Adipose tissue (tissue), 3 donors: ENCODE results near the gene ENPP3. TPM values are rescaled to one million over a fixed set of nuclear protein-coding genes. Genes with fewer than 3 reads are reported as not detected.

Source experiments
- H3K27ac ChIP-seq: one replicate; pipeline ENCODE4 v1.5.1; 2013; ENCODE audit warnings: low read depth, low read length
- WGBS, 3 donors: extraction: QIAGEN DNeasy Blood & Tissue Kit; methylation state at CpG; one replicate each; pipeline ENCODE4 v1.1.7; 2013; 5-methylcytosine and 5-hydroxymethylcytosine counted together
- polyA plus RNA-seq, 3 donors: library from polyadenylated mRNA; stranded (reverse); fragments of 200-250 nt; gene quantifications; one replicate each; pipeline ENCODE4 v1.2.3, GENCODE V29; 2013
- donor health status: healthy with polysubstance abuse.
- donor health status: Bipolar disorder and iron deficiency.
- donor health status: healthy.

The ENPP3 gene
- under 1 TPM; 0.09 to 0.56 (median 0.54) TPM for polyA plus RNA-seq

DNA sequence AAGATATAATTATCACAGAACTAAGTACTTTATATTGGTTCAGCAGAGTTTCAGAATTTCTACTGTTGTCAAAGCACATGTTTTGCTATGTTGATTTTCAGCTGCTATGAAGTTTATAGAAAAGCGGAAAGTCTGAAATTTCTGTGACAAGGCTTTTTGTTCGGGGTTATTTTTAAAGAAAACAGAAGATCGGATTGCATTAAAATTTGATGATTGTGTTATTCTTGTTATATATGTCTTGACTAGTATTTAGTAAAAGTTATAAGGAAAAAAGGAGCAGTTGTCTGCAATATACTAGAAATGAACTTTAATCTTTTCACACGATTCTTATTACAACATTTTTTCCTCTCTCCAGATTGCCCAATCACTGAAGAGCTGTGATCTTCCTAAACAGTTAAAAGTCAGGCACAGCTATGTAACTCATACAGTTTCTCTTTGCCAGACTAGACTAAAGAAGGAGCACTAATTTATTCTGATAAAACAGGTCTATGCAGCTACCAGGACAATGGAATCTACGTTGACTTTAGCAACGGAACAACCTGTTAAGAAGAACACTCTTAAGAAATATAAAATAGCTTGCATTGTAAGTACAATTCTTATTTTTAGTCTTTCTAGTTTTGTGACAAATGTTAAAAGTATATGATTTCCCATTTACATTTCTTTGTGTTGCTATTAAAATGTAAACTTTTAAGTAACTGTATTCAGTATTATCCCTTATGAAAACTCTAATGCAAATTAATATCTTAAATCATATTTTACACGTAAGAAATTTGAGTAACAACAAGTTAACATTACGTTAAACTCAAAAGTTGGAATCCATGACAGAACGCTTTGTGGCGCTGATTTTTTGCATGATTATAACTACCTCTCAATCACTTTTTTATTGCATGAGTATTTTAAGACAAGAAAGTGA lies at the start of gene ENPP3:
Gene ENPP3, plus strand, starts transcription at position 423 of the 913 bp plus-strand sequence. Its CDS starts 83 bp downstream, at position 506.
- WGBS, 3 donors, result 73 to 81% (median 80%) methylated on average over 10 of the region's 10 CpGs
- H3K27ac ChIP-seq, result no peak within 1 kb of the TSS

- WGBS, 3 donors, result 91 to 95% (median 94%) methylated on average over 4 of the region's 4 CpGs
- H3K27ac ChIP-seq, result no peak overlapping the region
Measured at GRCh38 chr6:131587909-131588308, 49.2 kb upstream of the ENPP3 start.

GRCh38 chr6:131588643-131589042 lies 48.5 kb upstream of the ENPP3 start:
- WGBS, 3 donors, result 80 to 90% (median 84%) methylated on average over 2 of the region's 2 CpGs
- H3K27ac ChIP-seq, result no peak overlapping the region

DNA sequence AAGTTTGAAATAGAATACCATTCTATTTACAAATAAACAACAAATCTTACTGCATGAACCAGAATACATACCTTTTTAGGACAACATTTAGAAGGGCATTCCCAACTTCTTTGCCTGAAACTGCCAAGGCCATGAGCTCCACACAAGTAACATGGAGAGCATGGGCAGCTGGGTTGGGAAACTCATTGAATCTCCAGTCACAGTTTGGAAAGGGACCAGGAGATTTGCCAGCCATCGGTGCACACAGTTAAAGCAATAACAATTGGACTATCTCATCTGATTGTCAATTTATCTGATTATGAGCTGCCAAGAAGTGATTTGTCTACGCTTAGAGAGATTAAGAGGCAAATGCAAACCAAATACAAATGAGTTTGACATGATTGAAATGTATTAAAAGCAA lies 44.2 kb upstream of the ENPP3 start:
- no peak overlapping the region for H3K27ac ChIP-seq
- WGBS, 3 donors, result 66 to 95% (median 94%) methylated on average over 2 of the region's 2 CpGs

GRCh38 chr6:131594074-131594473 lies 43.0 kb upstream of the ENPP3 start:
- 89 to 96% (median 95%) methylated on average over 11 of the region's 11 CpGs for WGBS, 3 donors
- no peak overlapping the region for H3K27ac ChIP-seq

DNA sequence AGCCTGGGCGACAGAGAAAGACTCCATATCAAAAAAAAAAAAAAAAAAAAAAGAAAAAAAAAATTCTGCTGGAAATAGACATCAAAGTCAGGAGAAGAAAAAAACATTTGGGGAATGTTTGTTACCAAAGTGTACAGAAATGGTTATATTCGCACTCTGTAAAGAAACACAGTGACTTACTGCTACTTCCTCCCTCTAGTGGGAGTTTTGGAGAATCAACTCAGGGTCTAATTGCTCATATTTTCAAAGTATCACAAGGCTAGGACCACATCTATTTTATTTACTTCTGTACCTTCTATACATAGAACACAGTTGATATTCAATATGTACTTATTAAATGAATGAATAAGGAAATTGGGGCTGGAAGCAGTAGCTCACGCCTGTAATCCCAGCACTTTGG lies 39.7 kb upstream of the ENPP3 start:
- 93 to 98% (median 96%) methylated on average over 3 of the region's 3 CpGs for WGBS, 3 donors
- H3K27ac ChIP-seq, result no peak overlapping the region

DNA sequence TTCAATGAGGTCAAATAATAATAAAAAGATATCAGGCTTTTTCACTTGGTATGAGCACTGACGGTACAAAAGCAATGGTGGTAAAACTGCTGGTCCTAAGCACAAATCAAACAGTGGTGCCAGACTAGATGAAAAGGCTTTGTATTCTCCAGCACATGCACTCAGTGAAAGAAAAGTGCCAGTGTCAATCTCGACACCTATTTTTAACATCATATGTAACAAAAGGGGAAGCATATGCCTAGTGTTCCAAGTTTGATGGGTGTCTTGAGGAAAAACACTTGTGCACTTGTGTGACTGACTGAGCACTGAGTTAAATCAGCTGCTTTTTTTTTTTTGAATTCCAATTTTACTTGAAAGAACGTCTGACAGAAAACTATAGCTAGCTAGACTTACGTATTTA lies 36.4 kb upstream of the ENPP3 start:
- 86 to 90% (median 86%) methylated on average over 4 of the region's 4 CpGs for WGBS, 3 donors
- no peak overlapping the region for H3K27ac ChIP-seq

GRCh38 chr6:131602781-131603312 lies 34.3 kb upstream of the ENPP3 start:
- WGBS, 3 donors, result 89 to 97% (median 92%) methylated on average over 1 of the region's 1 CpG

DNA sequence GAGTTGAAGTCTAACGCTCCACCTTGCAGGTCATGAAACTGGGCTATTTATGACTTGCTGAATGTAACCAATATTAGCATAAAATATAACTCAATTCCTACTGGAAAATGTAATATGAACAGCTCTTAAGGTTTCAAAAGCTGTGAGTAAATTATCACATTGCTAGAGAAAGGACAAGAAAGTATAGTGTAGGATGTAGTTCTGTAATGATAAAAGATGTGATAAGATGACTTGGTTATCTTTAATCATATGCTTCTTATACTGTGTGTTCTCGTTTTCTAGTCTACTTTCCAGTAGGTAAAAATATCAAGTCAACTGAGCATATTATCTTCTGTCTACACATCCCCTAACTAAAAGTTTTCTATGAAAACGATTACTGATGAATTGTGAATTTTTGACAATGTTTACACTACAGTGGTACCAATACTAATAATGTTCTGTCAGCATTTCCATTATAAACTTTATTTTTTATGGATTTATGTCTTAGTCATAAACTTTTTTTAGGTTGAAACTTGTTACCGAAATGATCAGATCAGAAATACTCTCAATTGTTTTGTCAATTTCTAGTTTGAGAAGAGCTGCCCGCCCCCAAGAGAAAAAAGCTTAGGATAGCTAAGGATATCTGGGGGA lies 23.7 kb upstream of the ENPP3 start:
- H3K27ac ChIP-seq, result no peak overlapping the region
- 87 to 92% (median 92%) methylated on average over 5 of the region's 5 CpGs for WGBS, 3 donors

More at GRCh38 chr6:131602781-131603312, 34.3 kb upstream of the ENPP3 start:
- no peak overlapping the region for H3K27ac ChIP-seq

GRCh38 chr6:131615275-131615674 lies 21.8 kb upstream of the ENPP3 start:
- no peak overlapping the region for H3K27ac ChIP-seq
- WGBS, 3 donors, result 96 to 99% (median 98%) methylated on average over 4 of the region's 4 CpGs

DNA sequence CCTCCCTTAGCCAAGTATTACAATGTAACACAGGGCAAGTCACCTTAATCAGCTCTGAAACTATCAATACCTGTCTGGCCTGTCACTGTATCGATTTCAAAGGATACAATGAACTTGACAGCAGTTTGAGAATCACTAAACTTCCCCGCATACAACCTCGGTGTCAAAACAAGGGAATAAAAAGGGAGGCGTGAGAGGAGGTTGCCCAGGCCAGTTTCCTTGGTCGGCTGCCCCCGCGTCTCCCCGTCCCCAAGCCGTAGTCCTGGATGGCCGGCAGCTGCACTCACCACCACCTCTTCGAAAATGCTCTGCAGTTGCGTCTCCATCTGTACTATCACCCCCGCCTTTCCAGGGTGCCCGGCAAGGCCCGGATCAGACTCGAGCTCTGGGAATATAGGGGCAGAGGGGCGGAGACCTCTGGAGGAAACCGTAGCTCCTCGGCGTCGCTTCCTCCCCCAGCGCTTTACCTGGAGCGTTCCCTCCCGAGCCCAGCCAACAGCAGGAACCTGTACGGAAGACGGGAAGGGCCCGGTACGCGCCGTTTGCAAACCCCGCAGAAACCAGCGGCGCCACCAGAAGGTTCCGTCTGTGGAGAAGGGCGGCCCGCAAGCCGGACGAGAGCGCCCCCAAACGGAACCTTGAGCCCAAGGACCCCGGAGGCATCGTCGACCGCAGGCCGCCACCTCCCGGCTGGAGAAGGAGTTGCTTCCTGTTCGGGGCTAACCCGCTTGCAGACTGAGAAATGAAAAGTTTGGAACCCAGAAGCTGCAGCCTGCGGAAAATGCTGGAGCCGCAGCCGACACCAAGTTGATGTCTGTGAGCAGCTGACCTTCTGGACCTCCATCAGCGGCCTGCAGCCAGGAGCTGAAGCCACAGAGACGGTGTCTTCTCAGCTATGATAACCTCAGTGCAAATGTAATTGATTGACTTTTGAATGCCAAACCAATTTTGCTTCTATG lies 9.1 kb upstream of the ENPP3 start, which contains the start of gene MED23:
Gene MED23, minus strand, starts transcription at position 519 of the 959 bp plus-strand sequence. Its CDS starts 193 bp downstream, at position 326.
- peak within 1 kb of the TSS; percentile 11 for H3K27ac ChIP-seq
- WGBS, 3 donors, result 0 to 1% (median 1%) methylated on average over 53 of the region's 53 CpGs

DNA sequence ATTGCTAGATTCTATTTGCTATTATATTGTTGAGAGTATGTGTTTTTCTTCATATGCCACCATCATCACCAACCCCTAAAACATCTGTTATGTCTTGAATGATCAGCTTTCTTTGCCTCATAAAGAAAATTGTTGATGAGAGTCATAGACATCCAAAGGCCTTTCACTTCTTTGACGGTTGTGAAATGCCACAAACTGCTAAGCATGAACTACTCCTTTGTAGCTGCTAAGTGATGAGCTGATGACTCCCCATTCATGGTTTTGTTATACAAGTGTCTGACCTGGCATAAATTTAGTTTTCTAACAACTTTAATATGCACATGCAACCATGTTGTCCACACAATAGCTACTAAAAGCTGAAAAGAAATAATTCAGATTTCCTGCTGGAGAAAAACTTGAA lies 8.4 kb upstream of the ENPP3 start:
- no peak overlapping the region for H3K27ac ChIP-seq
- WGBS, 3 donors, result 54 to 63% (median 58%) methylated on average over 1 of the region's 1 CpG

GRCh38 chr6:131629651-131630050 lies 7.5 kb upstream of the ENPP3 start:
- WGBS, 3 donors, result 73 to 75% (median 75%) methylated on average over 2 of the region's 2 CpGs
- no peak overlapping the region for H3K27ac ChIP-seq

DNA sequence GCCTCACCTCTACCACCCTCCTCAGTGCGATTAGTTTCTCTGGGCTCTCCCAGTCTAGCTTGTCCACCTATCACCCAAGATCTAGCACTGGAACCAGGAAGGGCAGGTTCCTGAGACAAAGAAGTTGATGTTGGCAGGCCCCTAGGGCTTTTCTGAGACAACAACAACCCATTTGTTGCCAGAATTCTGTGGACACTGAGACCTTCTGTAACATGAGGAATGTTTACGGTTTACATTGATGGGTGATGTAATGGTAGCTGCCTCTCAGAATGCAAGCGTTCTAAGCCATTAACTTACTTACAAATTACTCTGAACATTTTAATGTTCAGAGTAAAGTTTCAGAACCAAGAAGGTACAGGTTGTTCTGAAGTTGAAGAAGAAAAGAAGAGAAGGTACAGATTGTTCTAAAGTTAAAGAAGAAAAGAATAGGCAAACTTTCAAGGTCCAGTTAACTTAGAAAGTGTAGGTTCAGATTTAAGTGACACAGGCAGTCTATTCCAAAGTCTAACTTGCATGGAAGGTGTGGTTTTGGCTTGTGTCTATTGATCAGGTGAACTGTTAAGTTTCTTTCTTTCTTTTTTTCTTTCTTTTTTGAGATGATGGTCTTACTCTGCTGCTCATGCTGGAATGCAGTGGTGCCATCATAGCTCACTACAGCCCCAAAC lies 5.3 kb upstream of the ENPP3 start:
- H3K27ac ChIP-seq, result no peak overlapping the region
- 77 to 91% (median 84%) methylated on average over 3 of the region's 3 CpGs for WGBS, 3 donors

GRCh38 chr6:131635384-131636340 lies 1.4 kb upstream of the ENPP3 start:
- H3K27ac ChIP-seq, result no peak overlapping the region
- WGBS, 3 donors, result 80 to 89% (median 88%) methylated on average over 11 of the region's 11 CpGs

DNA sequence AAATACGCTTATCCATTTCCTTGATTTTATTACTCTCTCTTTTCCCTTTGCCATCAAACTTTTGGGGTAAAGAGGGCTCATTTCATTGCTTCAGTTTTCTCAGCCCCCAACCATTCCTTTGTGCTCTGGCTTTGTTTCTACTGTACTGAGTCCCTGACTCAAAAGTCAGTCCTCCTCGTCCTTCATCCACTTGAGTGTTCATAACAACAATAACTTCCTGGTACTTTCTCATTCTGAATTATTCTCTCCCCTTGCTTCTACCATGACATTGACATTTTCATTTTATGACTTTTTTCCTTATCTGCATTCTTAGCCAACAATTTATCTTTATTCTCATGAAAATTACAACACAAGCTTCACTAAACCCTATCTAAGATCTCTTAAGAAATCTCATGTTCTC lies 911 bp downstream of the ENPP3 start:
- H3K27ac ChIP-seq, result no peak overlapping the region
- WGBS, 3 donors, result 76 to 84% (median 79%) methylated on average over 2 of the region's 2 CpGs

DNA sequence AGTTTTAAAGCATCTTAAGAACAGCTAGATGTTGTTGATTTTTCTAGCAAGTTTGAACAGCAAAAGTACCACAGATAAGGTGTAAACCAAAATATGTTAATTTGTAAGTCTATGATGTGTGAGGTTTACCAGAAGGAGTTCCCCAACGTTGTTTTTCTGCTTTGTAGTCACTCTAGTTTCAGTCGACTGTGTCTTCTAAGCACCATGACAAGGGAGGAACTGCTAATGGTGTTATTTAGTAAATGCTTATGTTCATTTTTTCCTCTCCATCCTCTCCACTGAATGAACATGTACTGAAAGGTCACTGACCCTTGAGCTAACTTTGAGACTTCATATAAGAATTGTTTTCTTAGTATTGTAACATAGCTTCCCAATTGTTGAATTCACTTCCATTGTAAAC lies 3.0 kb downstream of the ENPP3 start:
- 56 to 67% (median 59%) methylated on average over 2 of the region's 2 CpGs for WGBS, 3 donors
- H3K27ac ChIP-seq, result no peak overlapping the region
